Dermis blood vessel endothelial cell (primary cell): Measurements from ENCODE around the gene LITAFD. TPM values are rescaled to one million over a fixed set of nuclear protein-coding genes. Genes with fewer than 3 reads are reported as not detected.

Experiments
- DNase-seq: peaks from one replicate; pipeline ENCODE4 v3.0.0; 2010
- total RNA-seq: library from RNA; depleted of rRNA; stranded (reverse); fragments of >200 nt; gene quantifications from 2 replicates; pipeline ENCODE4 v1.2.3, GENCODE V29; 2014

The LITAFD gene
- total RNA-seq, 1 donor from 2014 or later, result not detected

GRCh38 chr16:8920645-8921346, 38.6 kb downstream of the LITAFD start:
- no peak for DNase-seq

DNA sequence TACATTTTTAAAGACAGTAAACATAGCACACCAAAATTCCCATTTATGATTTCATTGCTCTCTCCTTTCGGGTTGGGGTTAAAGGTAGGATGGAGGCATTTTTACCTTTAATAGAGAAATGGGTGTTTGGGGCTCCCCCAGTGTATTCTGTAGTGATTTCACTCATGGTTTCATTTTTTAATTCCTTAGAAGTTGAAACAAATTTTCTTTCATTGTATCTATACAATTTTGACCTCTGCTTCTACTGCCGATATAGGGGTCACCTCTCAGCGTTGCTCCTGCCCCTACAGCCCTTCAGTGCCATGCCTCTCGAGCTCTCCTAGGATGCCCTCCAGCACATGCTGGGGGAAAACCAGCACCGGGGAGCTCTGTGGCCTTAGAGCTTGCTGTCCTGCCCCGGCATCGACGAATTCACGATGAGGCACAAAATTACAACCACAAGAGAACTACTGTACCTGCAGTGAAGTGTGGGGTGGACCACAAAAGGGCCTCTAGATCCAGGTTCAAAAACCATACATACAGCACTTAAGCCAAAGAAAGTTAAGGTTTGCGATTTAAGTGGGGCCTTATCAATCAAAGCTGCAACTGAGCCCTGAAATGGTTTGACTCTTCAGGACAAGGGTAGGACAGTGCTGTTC, 39.3 kb downstream of the LITAFD start:
- no peak for DNase-seq

DNA sequence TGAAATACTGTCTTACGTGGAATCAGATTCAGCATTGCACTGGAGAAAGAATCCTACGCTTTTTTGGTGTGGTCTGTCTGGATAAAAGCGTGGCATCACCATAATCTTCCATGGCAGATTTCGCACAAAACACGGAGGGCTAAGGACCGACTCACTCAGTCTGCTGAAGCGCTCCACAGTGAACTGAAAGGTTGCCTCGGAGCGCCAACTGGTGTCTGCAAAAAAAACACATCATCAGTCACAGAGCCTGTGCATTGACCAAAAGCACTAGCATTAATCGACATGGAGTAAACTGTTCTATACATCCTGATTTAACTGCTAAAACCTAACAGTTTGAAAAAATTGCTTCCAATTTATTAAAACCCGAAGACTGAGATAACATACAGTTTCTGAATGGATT, 41.0 kb downstream of the LITAFD start:
- no peak for DNase-seq

GRCh38 chr16:8924214-8924613, 42.1 kb downstream of the LITAFD start:
- no peak for DNase-seq

DNA sequence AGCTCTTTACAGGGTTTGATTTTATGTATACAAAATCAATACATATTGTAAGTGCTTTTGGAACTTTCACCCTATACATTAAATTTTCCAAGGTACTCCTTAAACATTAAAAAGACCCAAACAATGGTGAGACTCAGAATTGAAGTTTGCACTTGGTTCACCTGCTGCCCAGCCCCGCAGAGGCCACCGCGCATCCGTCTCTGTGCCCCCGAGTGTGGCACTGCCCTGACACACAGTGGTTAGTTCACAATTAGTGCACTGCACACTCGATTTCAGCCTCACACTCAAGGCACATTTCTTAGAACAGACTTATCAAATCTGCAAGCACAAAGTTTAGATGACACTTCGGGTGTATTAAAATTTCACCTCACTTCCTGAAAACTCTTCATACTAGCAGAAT, 43.3 kb downstream of the LITAFD start:
- no peak for DNase-seq

GRCh38 chr16:8926827-8927226, 44.7 kb downstream of the LITAFD start:
- no peak for DNase-seq

GRCh38 chr16:8928467-8928957, 46.4 kb downstream of the LITAFD start:
- no peak for DNase-seq

- no peak for DNase-seq
Measured at GRCh38 chr16:8929086-8929748, 47.1 kb downstream of the LITAFD start.

DNA sequence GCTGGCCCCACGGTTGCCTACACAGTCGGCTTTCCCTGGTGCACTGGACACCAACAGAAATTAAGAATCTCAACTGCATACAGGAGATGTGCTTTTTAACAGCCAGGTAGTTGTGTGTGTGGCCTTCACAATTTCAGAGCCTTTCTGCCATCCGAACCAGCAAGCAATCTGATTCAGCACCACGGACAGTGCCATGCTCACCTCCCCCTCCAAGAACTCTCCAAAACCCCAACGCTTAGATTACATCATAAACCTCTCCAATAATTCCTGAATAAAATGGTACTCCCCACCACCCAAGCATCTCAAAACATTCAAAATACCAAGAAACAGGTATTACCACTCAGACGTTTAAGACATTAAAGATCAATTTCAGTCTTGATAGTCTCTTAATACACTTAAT, 49.7 kb downstream of the LITAFD start:
- DNase-seq, result peak; percentile 74

GRCh38 chr16:8934601-8935000, 52.5 kb downstream of the LITAFD start:
- DNase-seq, result no peak

Other genes starting within 250 kb of the LITAFD start
- 1.4 and 3.7 TPM in 2 replicates for gene ABAT, start 207.7 kb upstream of the LITAFD start, total RNA-seq
- gene TMEM186, start 84.7 kb upstream of the LITAFD start, total RNA-seq, result 6.1 and 9.0 TPM in 2 replicates
- 26.2 and 34.6 TPM in 2 replicates for gene PMM2, start 84.5 kb upstream of the LITAFD start, total RNA-seq
- gene CARHSP1, start 13.3 kb upstream of the LITAFD start, total RNA-seq, result 157 and 172 TPM in 2 replicates
- 61.3 and 72.1 TPM in 2 replicates for gene USP7, start 81.6 kb downstream of the LITAFD start, total RNA-seq
- gene HAPSTR1, start 209.3 kb downstream of the LITAFD start, total RNA-seq, result 70.1 and 81.4 TPM in 2 replicates